ENCODE data around the gene E4F1.
A peak's percentile ranks its signal among the peaks of the same experiment; 100 is the strongest.

The E4F1 gene

GRCh38 chr16:2223221-2223941, at the start of gene E4F1:
Gene E4F1 (plus strand): TSS chr16:2223591. CDS start chr16:2223614, 23 bp downstream.
- no peak for TF ChIP-seq CTCF (IDR thresholded peaks at IDR 0.05)
- no peak within 1 kb of the TSS for H3K27ac Mint-ChIP-seq
- H3K27me3 Mint-ChIP-seq (ENCODE audit: low read depth, poor library complexity), result peaks cover 2% of the 10 kb centered on the region
- DNase-seq, result peak; percentile 100
- no peaks in the 10 kb centered on the region for H3K9me3 Mint-ChIP-seq
- peak within 1 kb of the TSS; percentile 85 for H3K4me3 Mint-ChIP-seq
- H3K4me1 Mint-ChIP-seq, result peaks cover 24% of the 10 kb centered on the region
- peaks cover 5% of the 10 kb centered on the region for H3K36me3 Mint-ChIP-seq (ENCODE audit: low read depth)

GRCh38 chr16:2173916-2174315, 49.5 kb upstream of the E4F1 start:
- Mint-ChIP-seq H3K4me1 (no peaks in the 10 kb centered on the region), H3K27ac (no peak overlapping the region), H3K36me3 (ENCODE audit: low read depth) (peaks cover 14% of the 10 kb centered on the region), H3K4me3 (no peak overlapping the region), H3K9me3 (no peaks in the 10 kb centered on the region), H3K27me3 (ENCODE audit: low read depth, poor library complexity) (no peaks in the 10 kb centered on the region)
- no peak for TF ChIP-seq CTCF (IDR thresholded peaks at IDR 0.05)
- no peak for DNase-seq

- DNase-seq, result no peak
- H3K27ac Mint-ChIP-seq, result no peak overlapping the region
- no peaks in the 10 kb centered on the region for H3K4me1 Mint-ChIP-seq
- H3K4me3 Mint-ChIP-seq, result no peak overlapping the region
- no peak for TF ChIP-seq CTCF (IDR thresholded peaks at IDR 0.05)
- H3K27me3 Mint-ChIP-seq (ENCODE audit: low read depth, poor library complexity), result no peaks in the 10 kb centered on the region
- peaks cover 14% of the 10 kb centered on the region for H3K36me3 Mint-ChIP-seq (ENCODE audit: low read depth)
- no peaks in the 10 kb centered on the region for H3K9me3 Mint-ChIP-seq
Measured at GRCh38 chr16:2174396-2175131, 48.8 kb upstream of the E4F1 start.

GRCh38 chr16:2175454-2175853, 47.9 kb upstream of the E4F1 start:
- H3K27ac Mint-ChIP-seq, result no peak overlapping the region
- H3K9me3 Mint-ChIP-seq, result no peaks in the 10 kb centered on the region
- no peak for TF ChIP-seq CTCF (IDR thresholded peaks at IDR 0.05)
- no peaks in the 10 kb centered on the region for H3K27me3 Mint-ChIP-seq (ENCODE audit: low read depth, poor library complexity)
- H3K4me3 Mint-ChIP-seq, result no peak overlapping the region
- DNase-seq, result no peak
- H3K36me3 Mint-ChIP-seq (ENCODE audit: low read depth), result peaks cover 14% of the 10 kb centered on the region
- H3K4me1 Mint-ChIP-seq, result no peaks in the 10 kb centered on the region

- Mint-ChIP-seq H3K27ac (no peak overlapping the region), H3K4me3 (no peak overlapping the region), H3K36me3 (ENCODE audit: low read depth) (peaks cover 14% of the 10 kb centered on the region), H3K27me3 (ENCODE audit: low read depth, poor library complexity) (peaks cover under 1% of the 10 kb centered on the region), H3K9me3 (no peaks in the 10 kb centered on the region), H3K4me1 (no peaks in the 10 kb centered on the region)
- TF ChIP-seq CTCF (IDR thresholded peaks at IDR 0.05), result no peak
- no peak for DNase-seq
Measured at GRCh38 chr16:2176047-2176446, 47.3 kb upstream of the E4F1 start.
